ENCODE data around the gene HECW1. TPM values are rescaled to one million over a fixed set of nuclear protein-coding genes. Genes with fewer than 3 reads are reported as not detected.
"Not testable (repeated sequence)": the region's sequence is repeated elsewhere in the genome, so short reads cannot be mapped to it uniquely, and the experiment has no call there.

HECW1 gene
- total and polyA plus RNA-seq, 2 of the 13 experiments (the other 11 are each of a cell fraction or from before 2014, with no cell fraction given), result not detected

DNA sequence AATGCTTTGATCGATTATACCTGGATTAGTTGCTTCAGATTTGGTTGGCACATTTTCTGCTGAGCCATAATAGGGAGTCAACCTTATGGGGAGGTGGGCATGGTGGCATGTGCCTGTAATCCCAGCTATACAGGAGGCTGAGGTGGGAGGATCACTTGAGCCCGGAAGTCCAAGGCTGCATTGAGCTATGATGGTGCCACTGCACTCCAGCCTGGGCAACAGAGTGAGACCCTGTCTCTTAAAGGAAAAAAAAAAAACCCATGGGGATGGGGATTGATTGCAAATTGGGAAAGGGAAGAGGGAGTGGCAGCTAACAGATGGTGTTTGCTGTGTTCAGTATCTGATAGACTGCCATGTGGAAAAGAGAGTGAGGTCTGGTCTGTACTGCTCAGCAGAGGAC, 481.6 kb downstream of the HECW1 start (continued):
- TF ChIP-seq NR2F6 (IDR thresholded peaks at IDR 0.05) (no peak), NR2F6 (CRISPR knock-in tag; IDR thresholded peaks at IDR 0.05) (no peak), STAG1 (CRISPR knock-in tag; IDR thresholded peaks at IDR 0.05) (no peak), SIN3A (IDR thresholded peaks at IDR 0.05; ENCODE audit: borderline replicate concordance, low read depth, low read length) (no peak), ZNF740 (CRISPR knock-in tag; IDR thresholded peaks at IDR 0.05) (no peak), PRMT3 (CRISPR knock-in tag; IDR thresholded peaks at IDR 0.05; ENCODE audit: borderline replicate concordance, low read depth) (no peak), ATF7 (IDR thresholded peaks at IDR 0.05) (peak; percentile 57), ATF7 (CRISPR knock-in tag; IDR thresholded peaks at IDR 0.05) (no peak), MZF1 (CRISPR knock-in tag; IDR thresholded peaks at IDR 0.05; ENCODE audit: borderline replicate concordance) (no peak), STAT5B (CRISPR knock-in tag; IDR thresholded peaks at IDR 0.05) (no peak), ZNF770 (CRISPR knock-in tag; IDR thresholded peaks at IDR 0.05) (peak; percentile 52), HNRNPH1 (optimal IDR thresholded peaks at IDR 0.05; ENCODE audit: low read depth, low read length) (no peak), CENPT (CRISPR knock-in tag; IDR thresholded peaks at IDR 0.05; ENCODE audit: low read depth) (no peak), NFYC (CRISPR knock-in tag; IDR thresholded peaks at IDR 0.05) (no peak)
- TF ChIP-seq, protein P1, sequence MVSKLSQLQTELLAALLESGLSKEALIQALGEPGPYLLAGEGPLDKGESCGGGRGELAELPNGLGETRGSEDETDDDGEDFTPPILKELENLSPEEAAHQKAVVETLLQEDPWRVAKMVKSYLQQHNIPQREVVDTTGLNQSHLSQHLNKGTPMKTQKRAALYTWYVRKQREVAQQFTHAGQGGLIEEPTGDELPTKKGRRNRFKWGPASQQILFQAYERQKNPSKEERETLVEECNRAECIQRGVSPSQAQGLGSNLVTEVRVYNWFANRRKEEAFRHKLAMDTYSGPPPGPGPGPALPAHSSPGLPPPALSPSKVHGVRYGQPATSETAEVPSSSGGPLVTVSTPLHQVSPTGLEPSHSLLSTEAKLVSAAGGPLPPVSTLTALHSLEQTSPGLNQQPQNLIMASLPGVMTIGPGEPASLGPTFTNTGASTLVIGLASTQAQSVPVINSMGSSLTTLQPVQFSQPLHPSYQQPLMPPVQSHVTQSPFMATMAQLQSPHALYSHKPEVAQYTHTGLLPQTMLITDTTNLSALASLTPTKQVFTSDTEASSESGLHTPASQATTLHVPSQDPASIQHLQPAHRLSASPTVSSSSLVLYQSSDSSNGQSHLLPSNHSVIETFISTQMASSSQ (IDR thresholded peaks at IDR 0.05; ENCODE audit: low read depth), result no peak
- TF ChIP-seq, protein P1 (CRISPR knock-in tag; IDR thresholded peaks at IDR 0.05; ENCODE audit: borderline replicate concordance), result no peak
- TF ChIP-seq, protein P2, sequence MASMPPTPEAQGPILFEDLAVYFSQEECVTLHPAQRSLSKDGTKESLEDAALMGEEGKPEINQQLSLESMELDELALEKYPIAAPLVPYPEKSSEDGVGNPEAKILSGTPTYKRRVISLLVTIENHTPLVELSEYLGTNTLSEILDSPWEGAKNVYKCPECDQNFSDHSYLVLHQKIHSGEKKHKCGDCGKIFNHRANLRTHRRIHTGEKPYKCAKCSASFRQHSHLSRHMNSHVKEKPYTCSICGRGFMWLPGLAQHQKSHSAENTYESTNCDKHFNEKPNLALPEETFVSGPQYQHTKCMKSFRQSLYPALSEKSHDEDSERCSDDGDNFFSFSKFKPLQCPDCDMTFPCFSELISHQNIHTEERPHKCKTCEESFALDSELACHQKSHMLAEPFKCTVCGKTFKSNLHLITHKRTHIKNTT (CRISPR knock-in tag; IDR thresholded peaks at IDR 0.05), result no peak

DNA sequence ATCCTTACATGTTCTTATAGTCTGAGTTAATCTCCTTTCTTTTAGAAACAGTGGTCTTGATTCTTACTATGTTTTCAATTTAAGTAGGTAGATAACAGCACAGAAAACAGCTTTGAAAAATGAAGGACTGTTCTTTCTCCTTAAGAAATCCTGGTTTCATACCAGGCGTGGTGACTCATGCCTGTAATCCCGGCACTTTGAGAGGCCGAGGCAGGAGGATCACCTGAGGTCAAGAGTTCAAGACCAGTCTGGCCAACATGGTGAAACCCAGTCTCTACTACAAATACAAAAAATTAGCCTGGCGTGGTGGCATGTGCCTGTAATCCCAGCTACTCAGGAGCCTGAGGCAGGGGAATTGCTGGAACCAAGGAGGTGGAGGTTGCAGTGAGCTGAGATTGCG, 484.0 kb downstream of the HECW1 start:
- H3K27me3 ChIP-seq (ENCODE audit: control insufficient read depth in 1 of 2, insufficient read depth in 2 of 2, low read length in 2 of 2); CTCF ChIA-PET (ENCODE audit: low intra/inter-chr PET ratio, low total read pairs); intact Hi-C loops (cut with micrococcal nuclease; ENCODE audit: unreplicated experiment); ATAC-seq; H3K9ac ChIP-seq (ENCODE audit: insufficient read depth, low read depth, low read length); H3K4me3 ChIP-seq (replicated peaks in 1 of 3; ENCODE audit: insufficient read depth in 1 of 3, low read depth in 2 of 3, low read length in 3 of 3); H2AFZ ChIP-seq (ENCODE audit: low read length); FAIRE-seq; in situ Hi-C loops (cut with HindIII; ENCODE audit: extremely low pct_ligation_motif_present, low pct_unique_long_range_greater_than_20kb); H3K4me2 ChIP-seq (ENCODE audit: low read depth, low read length); H3K9me3 ChIP-seq (ENCODE audit: low read length); H3K27ac ChIP-seq (ENCODE audit: extremely low read length, insufficient read depth, low read length); DNase-seq (ENCODE audit: low spot score); BruUV-seq (replicated peaks): not testable (repeated sequence)
- POLR2A ChIA-PET, result interaction anchor here (1.1 kb wide), 1 partner anchor 14 kb away, joined by 4 read pairs; the partner anchor contains the start of gene STK17A
- Histone ChIP-seq H3K36me3 (replicated peaks in 1 of 2; ENCODE audit: control insufficient read depth in 1 of 2, insufficient read depth in 2 of 2, low read length in 2 of 2) (peaks cover 5 to 46% of the 10 kb centered on the region in 2 experiments), H3K79me2 (ENCODE audit: insufficient read depth, low read length) (peaks cover 42% of the 10 kb centered on the region), H4K20me1 (ENCODE audit: insufficient read depth, low read length) (peaks cover 15% of the 10 kb centered on the region), H3K4me1 (ENCODE audit: insufficient read depth, low read length) (peaks cover 29% of the 10 kb centered on the region)
- 96% methylated on average over 5 of the region's 5 CpGs for WGBS (ENCODE audit: low lambda C conversion rate)

Measured in HepG2 (cell line).